Activated naive CD8-positive, alpha-beta T cell treated with anti-CD3 and anti-CD28 coated beads, Interleukin-2, amount 50 U/mL, for 16 hours (primary cell): ENCODE measurements around the gene ACOT12.

Source experiments
- DNase-seq: peaks from one replicate; pipeline ENCODE4 v3.0.0-alpha.2; 2020; ENCODE audit warnings: low read depth, low spot score

ACOT12 gene

DNA sequence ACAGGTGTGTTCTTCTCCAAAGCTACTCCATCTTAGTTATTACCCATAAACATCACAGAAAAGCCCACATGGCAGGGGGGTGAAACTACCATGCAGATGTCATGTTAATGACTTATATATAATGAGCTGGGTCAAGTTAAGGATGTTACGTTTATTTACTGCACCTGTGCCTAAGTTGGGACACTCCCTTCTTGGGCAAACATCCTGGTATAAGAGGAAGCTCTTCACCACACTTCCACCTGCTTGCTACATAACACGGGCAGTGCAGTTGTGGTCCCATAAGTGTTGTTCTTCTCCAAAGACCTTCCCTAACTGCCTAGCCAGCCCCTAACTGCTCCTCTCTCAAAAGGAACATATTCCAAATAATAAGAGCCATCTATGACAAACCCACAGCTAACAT lies 101.8 kb downstream of the ACOT12 start:
- DNase-seq, result no peak

DNA sequence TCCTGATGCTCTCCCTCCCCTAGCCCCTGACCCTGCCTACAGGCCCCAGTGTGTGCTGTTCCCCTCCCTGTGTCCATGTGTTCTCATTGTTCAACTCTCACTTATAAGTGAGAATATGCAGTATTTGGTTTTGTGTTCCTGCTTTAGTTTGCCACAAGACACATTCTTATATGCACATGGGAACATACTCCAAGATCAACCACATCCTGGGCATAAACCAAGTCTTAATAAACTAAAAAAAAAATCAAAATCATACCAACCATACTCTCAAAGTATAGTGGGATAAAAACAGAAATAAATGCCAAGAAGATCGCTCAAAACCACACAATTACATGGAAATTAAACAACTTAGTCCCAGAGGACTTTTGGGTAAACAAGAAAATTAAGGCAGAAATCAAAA lies 103.8 kb downstream of the ACOT12 start:
- no peak for DNase-seq

DNA sequence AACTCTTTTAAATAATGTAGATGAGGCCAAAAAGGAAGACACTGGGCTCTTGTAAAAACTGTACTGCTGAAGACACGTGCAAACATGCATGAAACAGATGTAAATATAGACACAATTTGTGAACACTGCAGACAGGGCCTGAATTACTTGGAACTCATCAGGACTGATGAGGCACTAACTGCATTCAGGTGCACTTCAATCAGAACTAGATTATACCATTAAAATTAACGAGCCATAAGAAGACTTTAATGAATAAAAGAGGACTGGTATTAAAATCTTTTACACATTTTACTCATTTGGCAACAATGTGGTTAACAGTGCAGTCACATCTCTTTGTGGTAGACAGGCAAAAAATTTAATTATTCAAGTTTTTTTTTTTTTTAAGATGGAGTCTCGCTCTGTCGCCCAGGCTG lies 105.9 kb downstream of the ACOT12 start:
- no peak for DNase-seq

DNA sequence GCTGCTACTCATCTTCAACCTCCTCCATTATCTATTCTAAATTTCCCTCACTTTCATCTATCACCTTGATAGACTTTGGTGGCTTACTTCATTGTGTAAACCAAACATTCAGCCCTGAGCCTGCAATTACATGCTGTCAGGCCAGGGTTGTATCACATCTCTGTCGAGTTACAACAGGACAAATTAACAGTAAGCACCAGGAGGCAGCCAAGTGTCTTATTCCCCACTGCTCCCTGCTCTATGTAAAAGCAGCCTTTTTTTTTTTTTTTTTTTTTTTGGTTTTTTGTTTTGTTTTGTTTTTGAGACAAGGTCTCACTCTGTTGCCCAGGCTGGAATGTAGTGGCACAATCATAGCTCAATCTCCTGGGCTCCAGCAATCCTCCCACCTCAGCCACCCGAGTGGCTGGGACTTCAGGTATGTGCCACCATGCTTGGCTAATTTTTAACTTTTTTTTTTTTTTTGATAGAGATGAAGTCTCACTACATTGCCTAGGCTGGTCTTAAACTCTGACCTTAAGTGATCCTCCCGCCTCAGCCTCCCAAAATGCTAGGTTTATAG lies 107.8 kb downstream of the ACOT12 start:
- DNase-seq, result no peak

DNA sequence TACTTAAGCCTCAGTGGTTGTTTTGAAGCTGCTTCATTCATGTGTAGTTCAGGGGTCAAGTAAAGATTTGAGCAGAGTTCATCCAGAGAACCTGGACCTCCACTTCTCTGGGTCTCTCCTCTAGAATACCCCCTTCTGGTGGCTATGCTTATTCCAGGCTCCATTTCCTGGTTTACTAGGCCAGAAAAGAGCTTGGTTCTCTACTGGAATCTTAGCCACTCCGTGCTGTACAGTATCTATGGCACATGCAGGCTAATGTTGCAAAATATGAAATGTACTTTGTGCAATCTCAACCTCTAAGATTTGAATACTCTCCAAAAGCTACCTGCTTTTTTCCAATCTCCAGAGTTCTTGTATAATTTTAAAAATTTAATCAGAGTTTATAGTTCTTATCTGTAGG lies 110.0 kb downstream of the ACOT12 start:
- DNase-seq, result no peak
